GM19438 (cell line): ENCODE data around the gene TMEM126A.

Experiments
- ATAC-seq: cut with Tn5 transposase; IDR thresholded peaks from one replicate; pipeline ENCODE4 v1.9.1; 2021; ENCODE audit warnings: low read depth; ENCODE audit not compliant: unreplicated experiment

Gene TMEM126A

GRCh38 chr11:85694385-85694980 lies 46.7 kb downstream of the TMEM126A start:
- ATAC-seq: no peak

GRCh38 chr11:85695546-85695945 lies 47.8 kb downstream of the TMEM126A start:
- no peak for ATAC-seq

DNA sequence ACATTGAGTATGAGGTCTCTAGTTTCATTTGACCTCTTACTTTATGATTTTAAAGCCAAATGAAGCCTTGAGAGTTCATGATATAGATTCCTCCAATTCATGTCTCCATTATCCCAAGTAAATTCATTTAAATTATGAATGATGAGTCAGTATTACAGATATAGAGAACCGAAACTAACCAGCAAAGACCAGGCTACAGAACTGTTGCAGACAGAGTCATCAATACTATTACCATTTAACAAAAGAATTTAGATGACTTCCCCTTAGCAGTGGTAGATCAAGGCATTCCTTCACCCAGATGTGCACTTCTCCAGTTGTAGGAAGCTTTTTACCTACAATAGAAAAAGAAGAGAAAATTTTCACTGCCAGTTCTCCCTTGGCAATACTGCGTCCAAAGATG lies 50.0 kb downstream of the TMEM126A start:
- ATAC-seq: no peak

DNA sequence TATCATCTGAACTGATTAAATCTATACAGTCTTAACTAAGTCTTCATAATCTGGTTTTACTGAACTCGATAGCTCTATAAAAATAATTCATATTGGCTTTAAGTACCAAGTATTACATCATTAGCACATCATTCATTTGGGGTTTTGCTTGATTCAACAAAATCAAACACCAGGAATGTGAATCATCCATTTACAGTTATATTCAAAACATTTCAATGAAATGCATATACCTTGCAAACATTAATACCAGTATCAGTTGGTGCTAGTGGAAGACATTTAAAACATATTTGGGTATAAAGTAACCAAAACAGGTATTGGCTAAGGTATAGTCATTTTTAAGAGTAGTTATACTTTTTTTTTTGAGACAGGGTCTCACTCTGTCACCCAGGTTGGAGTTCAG lies 50.4 kb downstream of the TMEM126A start:
- ATAC-seq: no peak

DNA sequence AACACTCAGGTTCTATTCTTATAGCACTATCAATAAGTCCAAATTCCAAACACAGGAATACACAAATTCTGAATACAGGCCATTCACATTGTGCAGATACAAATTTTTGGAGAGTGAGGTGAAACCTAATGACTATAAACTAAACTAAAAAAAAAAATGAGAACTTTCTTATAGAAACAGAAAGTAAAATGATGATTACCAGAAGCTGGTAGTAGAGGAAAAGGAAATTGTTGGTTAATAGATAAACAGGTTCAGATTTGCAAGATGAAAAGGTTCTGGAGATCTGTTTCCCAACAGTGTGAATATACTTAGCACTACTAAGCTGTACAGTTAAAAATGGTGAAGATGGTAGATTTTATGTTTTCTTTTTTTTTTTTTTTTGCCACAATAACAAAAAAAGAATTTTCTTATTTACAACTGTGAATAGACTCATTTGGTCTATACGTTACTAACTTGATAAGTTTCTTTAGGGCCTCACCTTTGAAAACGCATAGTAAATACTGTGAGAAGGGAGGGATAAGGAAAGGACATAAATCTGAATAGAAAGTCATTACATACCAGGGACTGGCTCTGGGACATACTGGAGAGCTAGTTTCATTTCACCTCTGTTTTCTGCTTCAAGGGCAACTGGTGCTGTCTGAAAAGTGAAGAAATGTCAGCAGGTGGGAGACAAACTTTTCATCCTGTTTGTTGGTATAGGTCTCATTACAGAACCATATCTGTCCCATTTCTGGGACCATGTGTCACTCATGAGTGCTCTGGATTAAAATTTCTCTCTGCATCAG lies 52.4 kb downstream of the TMEM126A start:
- ATAC-seq: peak; percentile 94

DNA sequence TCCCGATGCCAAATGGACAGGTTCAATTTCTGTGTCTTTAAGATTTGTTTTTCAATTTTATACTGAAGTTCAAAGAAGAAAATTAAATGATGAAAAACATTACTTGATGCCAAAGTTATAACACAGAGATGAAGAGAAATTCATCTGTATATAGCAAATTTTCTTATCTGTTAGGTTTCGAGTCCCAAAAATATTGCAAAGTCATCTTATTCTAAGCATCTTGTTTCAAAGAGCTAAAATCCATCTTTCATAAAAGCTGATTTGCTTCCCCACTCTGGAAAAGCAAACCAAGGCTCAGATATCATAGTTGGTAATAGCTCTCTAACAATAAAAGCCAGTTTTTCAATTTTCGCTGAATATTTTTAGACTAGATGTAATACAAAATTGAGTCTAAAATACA lies 57.2 kb downstream of the TMEM126A start:
- ATAC-seq: no peak

- no peak for ATAC-seq
These were observed 58.0 kb downstream of the TMEM126A start for GRCh38 chr11:85705800-85706199.
